K562 (cell line): ENCODE measurements around the gene ZNF557. TPM values are rescaled to one million over a fixed set of nuclear protein-coding genes. Genes with fewer than 3 reads are reported as not detected.

ENCODE experiments used
- ATAC-seq: fragments of 200-7000 bp; cut with Tn5 transposase; 3 replicates; pipeline ENCODE4 v1.9.1; 2020; ENCODE audit warnings: moderate library complexity
- BruUV-seq: library from RNA; stranded (reverse); fragments of 400-500 nt; replicated peaks from 2 replicates; lab custom pipeline; 2021; lab: Mats Ljungman, UMichigan
- CTCF ChIA-PET: fragments of 300-600 bp; formaldehyde crosslinking; extraction: SDS; loops from one replicate; lab custom pipeline; 2021; ENCODE audit warnings: low intra/inter-chr PET ratio; lab: Yijun Ruan, JAX
- POLR2A ChIA-PET: fragments of 300-600, 350-650 bp; sonication (Branson Sonifier 250); formaldehyde crosslinking; extraction: SDS; loops from one replicate; lab custom pipeline; 2021; ENCODE audit warnings: antibody characterized with exemption, inconsistent platforms; lab: Yijun Ruan, JAX
- DNase-seq, 4 experiments: peaks; one replicate each; pipeline versions ENCODE4 v3.0.0 to v3.0.0-alpha.2; 2011 to 2018; ENCODE audit warnings: low spot score in 3 of 4, mixed read lengths in 3 of 4; ENCODE audit errors: extremely low read depth in 1 of 4
- FAIRE-seq: peaks from 2 replicates; lab custom pipeline; 2011; peaks lifted over from hg19 to GRCh38; lab: Jason Lieb, UNC
- H2AFZ ChIP-seq: 2 replicates; pipeline ENCODE4 v1.6.0; 2011; ENCODE audit warnings: low read depth, low read length, control low read depth, inconsistent platforms
- H3K27ac ChIP-seq: fragments of 200-600 bp; 3 replicates; pipeline ENCODE4 v1.8.0; 2011; ENCODE audit warnings: low read depth, mild to moderate bottlenecking, control low read depth, inconsistent platforms, low read length, moderate library complexity, mixed read lengths; ENCODE audit errors: extremely low read depth
- H3K27me3 ChIP-seq, 2 experiments: fragments of 300-600 bp in 1 of 2; 2 replicates in 1 of 2; 3 replicates in 1 of 2; pipeline versions ENCODE4 v1.6.0 to v1.8.0; 2011; ENCODE audit warnings: inconsistent platforms in 2 of 2, low read length in 2 of 2, mild to moderate bottlenecking in 1 of 2, mixed read lengths in 1 of 2, moderate library complexity in 1 of 2; ENCODE audit not compliant: control insufficient read depth in 2 of 2, insufficient read depth in 2 of 2
- H3K36me3 ChIP-seq: fragments of 300-600 bp; 3 replicates; pipeline ENCODE4 v1.8.0; 2011; ENCODE audit warnings: mild to moderate bottlenecking, low read length, inconsistent platforms; ENCODE audit not compliant: control insufficient read depth, insufficient read depth
- H3K4me1 ChIP-seq, 2 experiments: fragments of 200-600 bp in 1 of 2; replicated peaks in 1 of 2; 2 replicates in 1 of 2; 3 replicates in 1 of 2; pipeline versions ENCODE4 v1.5.1 to v1.8.0; 2011; ENCODE audit warnings: inconsistent platforms in 2 of 2, low read length in 2 of 2, mild to moderate bottlenecking in 1 of 2, mixed read lengths in 1 of 2, moderate library complexity in 1 of 2; ENCODE audit not compliant: control insufficient read depth in 2 of 2, insufficient read depth in 2 of 2
- H3K4me2 ChIP-seq: 2 replicates; pipeline ENCODE4 v1.6.1; 2011; ENCODE audit warnings: low read length, control low read depth, inconsistent platforms, mixed read lengths; ENCODE audit not compliant: insufficient read depth
- H3K4me3 ChIP-seq: fragments of 200-600 bp; sonication (generic), shearing (Covaris generic); 2 replicates; pipeline ENCODE4 v1.5.1; 2016; ENCODE audit warnings: control low read depth, inconsistent platforms
- H3K79me2 ChIP-seq: fragments of 200-600 bp; 3 replicates; pipeline ENCODE4 v1.8.0; 2011; ENCODE audit warnings: low read length, inconsistent platforms; ENCODE audit not compliant: control insufficient read depth, insufficient read depth
- H3K9ac ChIP-seq, 2 experiments: 2 replicates each; pipeline versions ENCODE4 v1.6.0 to v1.6.1; 2011; ENCODE audit warnings: low read depth in 2 of 2, low read length in 2 of 2, control low read depth in 1 of 2, inconsistent platforms in 1 of 2, mild to moderate bottlenecking in 1 of 2, mixed read lengths in 1 of 2; ENCODE audit not compliant: insufficient read depth in 1 of 2
- H3K9me1 ChIP-seq: one replicate; pipeline ENCODE4 v1.6.0; 2011; ENCODE audit warnings: inconsistent platforms, mild to moderate bottlenecking, low read length, moderate library complexity; ENCODE audit not compliant: control insufficient read depth, insufficient read depth
- H3K9me3 ChIP-seq: replicated peaks from 2 replicates; pipeline ENCODE4 v1.5.1; 2011; ENCODE audit warnings: low read depth, low read length, inconsistent platforms; ENCODE audit not compliant: control insufficient read depth, insufficient read depth
- H4K20me1 ChIP-seq: replicated peaks from 2 replicates; pipeline ENCODE4 v1.6.1; 2011; ENCODE audit warnings: low read length, inconsistent platforms, mixed read lengths; ENCODE audit not compliant: control insufficient read depth, insufficient read depth
- BHLHE40 ChIP-seq: IDR thresholded peaks from 2 replicates; pipeline ENCODE4 v1.6.1; 2011; ENCODE audit warnings: low read length, improper control_type of control experiment
- E2F6 ChIP-seq, 2 experiments: IDR thresholded peaks; 2 replicates each; pipeline ENCODE4 v1.6.1; 2011; ENCODE audit warnings: borderline replicate concordance in 1 of 2, control low read depth in 1 of 2, low read depth in 1 of 2, low read length in 1 of 2, mild to moderate bottlenecking in 1 of 2, mixed read lengths in 1 of 2, moderate library complexity in 1 of 2; ENCODE audit not compliant: insufficient read depth in 1 of 2, insufficient read length in 1 of 2, poor library complexity in 1 of 2, severe bottlenecking in 1 of 2; ENCODE audit errors: extremely low read depth in 1 of 2
- JUN ChIP-seq, 2 experiments: sonication (generic) in 1 of 2; formaldehyde crosslinking in 1 of 2; IDR thresholded peaks; 2 replicates each; pipeline versions ENCODE4 v1.6.1 to v1.8.0; 2012 to 2022; ENCODE audit warnings: borderline replicate concordance in 2 of 2, mild to moderate bottlenecking in 2 of 2, improper control_type of control experiment in 1 of 2, low read depth in 1 of 2, low read length in 1 of 2, missing genetic modification reagents in 1 of 2
- MXI1 ChIP-seq: IDR thresholded peaks from 2 replicates; pipeline ENCODE4 v1.6.1; 2011; ENCODE audit warnings: low read depth, mild to moderate bottlenecking, improper control_type of control experiment, low read length
- NRF1 ChIP-seq, 2 experiments: fragments of 450-650 bp; IDR thresholded peaks in 1 of 2; conservative IDR thresholded peaks in 1 of 2; 2 replicates each; pipeline ENCODE4 v1.6.1; 2014; ENCODE audit warnings: mild to moderate bottlenecking in 2 of 2
- RFX5 ChIP-seq: IDR thresholded peaks from 2 replicates; pipeline ENCODE4 v1.6.1; 2011; ENCODE audit warnings: low read depth, mild to moderate bottlenecking, improper control_type of control experiment, low read length
- ZNF668 ChIP-seq: fragments of 250-450 bp; sonication (Bioruptor Pico); IDR thresholded peaks from 2 replicates; pipeline ENCODE4 v1.8.0; 2022; ENCODE audit warnings: mild to moderate bottlenecking, inconsistent platforms
- ZSCAN29 ChIP-seq: fragments of 450-650 bp; IDR thresholded peaks from 2 replicates; pipeline ENCODE4 v1.6.1; 2017
- WGBS: fragments of 100-300 bp; shearing (Covaris generic); methylation state at CpG from one replicate; pipeline ENCODE4 v1.1.6; 2016; ENCODE audit warnings: low coverage, mixed read lengths; ENCODE audit not compliant: insufficient coverage; ENCODE audit errors: missing lambda C conversion rate; 5-methylcytosine and 5-hydroxymethylcytosine counted together
- in situ Hi-C: fragments of 300-500 bp; cut with MboI; formaldehyde crosslinking; loops from 4 replicates; pipeline ENCODE4 v1.15.0; 2018; ENCODE audit warnings: inconsistent platforms, mixed read lengths
- intact Hi-C: fragments of 100-400 bp; cut with micrococcal nuclease; formaldehyde crosslinking; loops from 2 replicates; pipeline ENCODE4 v1.14.2; 2022
- polyA plus RNA-seq, 8 experiments: library from polyadenylated mRNA; depleted of rRNA in 4 of 8; stranded (reverse) in 5 of 8; unstranded in 3 of 8; fragments of >200 nt; fragmentation: Nextera tagmentation in 2 of 8; fragmentation: Illumina TruSeq in 1 of 8; extraction: Ambion mirVana in 2 of 8; extraction: Trizol in 1 of 8; gene quantifications; 2 replicates each; pipeline versions ENCODE4 v1.2.1 to v1.2.3, GENCODE V29; 2011 to 2014; ENCODE audit warnings: inconsistent platforms in 1 of 8, missing spikeins in 1 of 8
- total RNA-seq, 7 experiments: library from RNA; depleted of rRNA in 6 of 7; stranded (reverse); fragments of >200 nt in 6 of 7; fragmentation: Illumina TruSeq in 2 of 7; extraction: Trizol in 2 of 7; gene quantifications; 2 replicates each; pipeline versions ENCODE4 v1.2.1 to v1.2.3, GENCODE V29; 2011 to 2021; ENCODE audit warnings: low replicate concordance in 1 of 7

The ZNF557 gene
- total and polyA plus RNA-seq, 9 of the 15 experiments (the other 6 are each of a cell fraction or from before 2014, with no cell fraction given) = 2.2 to 6.6 (median 4.4) TPM

GRCh38 chr19:7117248-7117647 is 47.7 kb downstream of the ZNF557 start:
- Histone ChIP-seq H3K36me3 (no peaks in the 10 kb centered on the region), H3K4me1 (no peaks in the 10 kb centered on the region), H3K79me2 (no peaks in the 10 kb centered on the region), H3K4me3 (no peak overlapping the region), H3K4me2 (no peak overlapping the region), H3K9ac (no peak overlapping the region), H3K27me3 (peaks cover 20 to 48% of the 10 kb centered on the region in 2 experiments; a peak in 4 of 5 replicates), H3K9me3 (no peaks in the 10 kb centered on the region), H3K27ac (no peak overlapping the region), H2AFZ (no peak overlapping the region), H3K9me1 (no peaks in the 10 kb centered on the region), H4K20me1 (no peaks in the 10 kb centered on the region)
- CTCF ChIA-PET = no interaction called here
- TF ChIP-seq E2F6 (IDR thresholded peaks at IDR 0.05; ENCODE audit: borderline replicate concordance in 1 of 2, extremely low read depth in 1 of 2, insufficient read depth in 1 of 2, insufficient read length in 1 of 2, low read depth in 1 of 2, low read length in 1 of 2, poor library complexity in 1 of 2, severe bottlenecking in 1 of 2) = no peak
- peak in 1 of 2 experiments; percentile 39; a peak in 1 of 4 replicates for TF ChIP-seq NRF1 (conservative IDR thresholded peaks at IDR 0.05 in 1 of 2, IDR thresholded peaks at IDR 0.05 in 1 of 2)
- 0% methylated on average over 11 of the region's 11 CpGs for WGBS
- DNase-seq (no peak), ATAC-seq (no peak), FAIRE-seq (no peak)
- in situ Hi-C loops (no loop called here), intact Hi-C loops (no loop called here)
- BruUV-seq = no TSS peak
- POLR2A ChIA-PET = interaction anchor here (0.8 to 1.4 kb wide), 2 partner anchors 9 to 21 kb away, joined by 3 to 5 read pairs; no protein-coding TSS in a partner anchor

- no peaks in the 10 kb centered on the region for H4K20me1 ChIP-seq
- H3K4me1 ChIP-seq = no peaks in the 10 kb centered on the region
- no peaks in the 10 kb centered on the region for H3K9me1 ChIP-seq
- CTCF ChIA-PET = no interaction called here
- H3K9ac ChIP-seq = no peak overlapping the region
- WGBS = 57% methylated on average over 13 of the region's 14 CpGs
- POLR2A ChIA-PET = no interaction called here
- no peak overlapping the region for H3K27ac ChIP-seq
- intact Hi-C loops = no loop called here
- no TSS peak for BruUV-seq
- H3K9me3 ChIP-seq = no peaks in the 10 kb centered on the region
- no peak overlapping the region for H2AFZ ChIP-seq
- FAIRE-seq (no peak), DNase-seq (no peak), ATAC-seq (no peak)
- TF ChIP-seq JUN (IDR thresholded peaks at IDR 0.05; ENCODE audit: borderline replicate concordance, low read depth, low read length) (no peak), JUN (CRISPR knock-in tag; IDR thresholded peaks at IDR 0.05; ENCODE audit: borderline replicate concordance) (no peak), BHLHE40 (no peak), ZSCAN29 (no peak), RFX5 (no peak), MXI1 (no peak), ZNF668 (no peak)
- in situ Hi-C loops = no loop called here
- H3K27me3 ChIP-seq = peaks cover 15 to 49% of the 10 kb centered on the region in 2 experiments; a peak in 4 of 5 replicates
- no peaks in the 10 kb centered on the region for H3K36me3 ChIP-seq
- H3K79me2 ChIP-seq = no peaks in the 10 kb centered on the region
- no peak overlapping the region for H3K4me3 ChIP-seq
- no peak overlapping the region for H3K4me2 ChIP-seq
Measured at GRCh38 chr19:7119582-7119981, 50.1 kb downstream of the ZNF557 start.
